HG02678 (cell line): ENCODE data around the gene HIC2.
"Not testable (repeated sequence)": the region's sequence is repeated elsewhere in the genome, so short reads cannot be mapped to it uniquely, and the experiment has no call there.

Source experiments
- ATAC-seq: cut with Tn5 transposase; IDR thresholded peaks from one replicate; pipeline ENCODE4 v1.9.1; 2021; ENCODE audit warnings: mild to moderate bottlenecking, moderate library complexity; ENCODE audit not compliant: unreplicated experiment

HIC2 gene

DNA sequence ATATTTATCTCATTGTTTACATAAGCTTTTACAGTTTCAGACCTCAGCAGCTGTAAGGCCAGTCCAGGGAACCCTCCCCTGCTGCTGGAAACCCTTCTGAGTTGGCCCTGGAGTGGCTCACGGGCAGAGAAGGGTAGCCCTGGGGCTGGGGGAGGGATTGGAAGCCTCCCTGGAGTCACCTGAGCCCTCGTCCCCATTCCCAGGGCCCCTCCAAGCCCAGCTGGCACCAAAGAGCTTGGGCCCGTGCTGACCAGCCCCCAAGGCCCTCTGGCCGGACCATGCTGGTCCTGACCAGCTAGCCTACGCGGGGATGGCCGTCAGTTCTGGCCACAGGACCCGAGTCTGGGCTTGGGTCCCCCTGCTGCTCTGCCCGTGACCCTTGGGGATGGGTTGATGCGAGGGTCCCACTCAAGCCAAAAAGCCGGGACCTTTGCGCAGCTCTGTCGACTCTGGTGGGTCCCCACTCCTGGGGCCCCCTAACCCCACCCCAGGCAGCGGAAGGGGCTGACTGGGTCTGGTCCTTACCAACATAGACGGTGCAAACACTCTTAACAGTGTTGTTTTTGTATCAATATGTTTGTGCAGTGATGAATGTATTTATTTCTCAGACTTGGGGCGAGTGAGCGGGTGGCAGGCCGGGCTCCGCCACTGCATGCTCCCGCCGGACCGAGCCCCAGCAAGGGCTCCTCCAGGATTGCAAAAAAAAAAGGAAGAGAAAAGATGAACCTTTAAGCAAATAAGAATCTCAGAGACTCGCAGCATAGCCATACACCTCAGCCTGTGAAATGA, 32.6 kb downstream of the HIC2 start:
- no peak for ATAC-seq

DNA sequence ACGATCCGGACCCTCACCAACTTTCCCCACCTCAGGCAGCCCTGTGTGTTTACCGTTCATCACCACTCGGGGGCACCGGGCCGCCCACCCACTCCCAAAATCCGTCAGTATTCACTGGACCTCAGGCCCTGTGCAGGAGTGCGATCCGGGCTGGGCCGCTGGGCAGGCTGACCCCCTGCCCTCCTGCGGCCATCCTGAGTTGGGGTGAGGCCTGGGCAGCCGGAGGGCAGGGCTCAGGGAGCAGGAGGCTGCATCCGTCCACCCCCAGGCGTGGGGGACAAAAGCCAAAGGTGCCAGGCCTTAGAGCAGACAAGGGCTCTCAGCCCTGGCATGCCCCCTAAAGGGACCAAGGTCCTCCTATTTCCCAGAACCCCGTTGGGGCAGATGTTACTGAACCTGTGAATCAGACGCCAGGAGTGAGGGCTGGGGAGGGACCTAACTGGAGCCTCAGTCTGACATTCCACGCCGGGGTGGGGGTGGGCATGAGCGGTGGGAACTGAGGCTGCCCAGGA, 33.2 kb downstream of the HIC2 start:
- ATAC-seq = no peak

DNA sequence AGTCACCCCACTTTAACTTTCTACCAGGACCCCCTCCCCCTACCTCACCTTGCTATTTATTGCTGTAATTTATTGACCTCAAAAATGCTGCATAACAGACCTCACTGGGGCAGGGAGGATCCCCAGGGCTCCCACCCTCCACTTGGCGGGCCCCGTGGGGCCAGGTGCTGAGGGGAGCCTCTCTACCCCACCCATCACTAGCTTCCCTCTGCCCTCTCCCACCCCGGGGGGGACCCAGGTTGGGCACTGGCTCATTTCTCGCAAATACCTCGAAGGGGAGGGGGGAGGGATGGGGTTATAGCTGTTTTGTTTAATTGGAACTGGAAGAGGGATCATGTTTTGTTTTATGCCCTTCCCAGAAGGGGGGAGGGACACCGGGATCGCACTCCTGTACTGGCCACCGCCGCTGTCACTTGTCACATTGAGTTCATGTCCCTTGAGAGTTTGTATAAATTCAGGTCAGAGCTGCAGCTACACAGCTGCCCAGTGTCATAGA, 33.7 kb downstream of the HIC2 start:
- ATAC-seq = no peak

DNA sequence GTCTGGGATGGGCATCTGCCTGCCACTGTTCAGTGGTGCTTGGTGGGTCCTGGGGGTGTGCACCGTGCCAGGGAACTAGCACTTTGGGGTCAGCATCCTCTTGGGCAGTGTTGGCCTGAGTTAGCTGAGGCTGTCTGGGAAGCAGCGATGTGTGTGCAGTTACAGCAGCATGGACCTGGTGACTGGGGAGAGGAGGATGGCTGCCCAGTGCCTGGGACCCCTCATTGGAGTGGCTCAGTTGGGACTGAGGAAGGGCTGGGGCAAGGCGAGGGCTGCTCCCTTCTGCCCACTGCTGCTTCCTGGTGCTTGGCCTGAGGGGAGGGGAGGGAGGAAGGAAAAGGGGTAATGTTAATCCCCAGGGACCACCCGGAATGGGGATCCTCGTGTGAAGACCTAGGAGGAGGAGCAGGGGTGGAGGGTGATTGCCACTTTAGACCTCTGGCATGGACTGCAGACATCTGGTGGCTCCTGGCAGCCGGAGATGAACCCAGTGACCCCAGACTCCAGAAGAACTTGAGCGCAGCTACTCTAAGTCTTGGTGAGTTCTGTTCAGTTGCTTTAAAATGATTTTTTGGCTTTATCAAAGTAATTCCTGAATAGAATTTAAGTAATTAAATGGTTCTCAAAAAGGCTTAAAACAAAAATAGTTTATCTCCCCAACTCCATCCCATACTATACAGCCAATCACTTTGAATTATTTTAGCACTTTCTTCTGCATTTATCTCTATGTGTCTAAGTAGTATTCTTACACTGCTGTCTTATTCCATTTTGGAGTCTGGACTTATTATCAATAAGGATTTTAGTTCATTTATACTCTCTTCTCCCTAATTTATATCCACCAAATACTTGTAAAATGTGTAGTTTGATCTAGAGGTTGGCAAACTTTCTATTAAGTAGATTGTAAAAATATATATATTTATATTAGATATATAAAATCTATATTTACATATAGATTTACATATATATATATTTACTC, 34.7 kb downstream of the HIC2 start:
- ATAC-seq = no peak

DNA sequence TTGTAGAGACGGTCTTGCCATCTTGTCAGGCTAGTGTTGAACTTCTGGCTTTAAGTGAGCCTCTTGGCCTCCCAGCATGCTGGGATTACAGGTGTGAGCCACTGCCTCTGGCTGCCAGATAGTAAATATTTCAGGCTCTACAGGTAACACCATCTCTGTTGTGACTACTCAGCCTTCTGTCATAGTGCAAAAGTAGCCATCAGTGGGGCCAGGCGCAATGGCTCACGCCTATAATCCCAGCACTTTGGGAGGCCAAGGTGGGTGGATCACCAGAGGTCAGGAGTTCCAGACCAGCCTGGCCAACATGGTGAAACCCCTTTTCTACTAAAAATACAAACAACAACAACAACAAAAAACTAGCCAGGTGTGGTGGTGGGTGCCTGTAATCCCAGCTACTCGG, 35.5 kb downstream of the HIC2 start:
- ATAC-seq = not testable (repeated sequence)

DNA sequence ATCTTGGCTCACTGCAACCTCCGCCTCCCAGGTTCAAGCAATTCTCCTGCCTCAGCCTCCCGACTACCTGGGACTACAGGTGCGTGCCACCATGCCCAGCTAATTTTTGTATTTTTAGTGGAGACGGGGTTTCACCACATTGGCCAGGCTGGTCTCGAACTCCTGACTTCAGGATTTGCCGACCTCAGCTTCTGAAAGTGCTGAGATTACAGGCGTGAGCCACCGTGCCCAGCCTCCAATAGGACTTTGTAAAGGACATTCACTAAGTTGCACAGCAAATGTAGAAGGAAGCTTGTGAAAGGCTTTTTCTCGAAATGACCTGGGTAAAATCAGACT, 37.8 kb downstream of the HIC2 start:
- not testable (repeated sequence) for ATAC-seq

DNA sequence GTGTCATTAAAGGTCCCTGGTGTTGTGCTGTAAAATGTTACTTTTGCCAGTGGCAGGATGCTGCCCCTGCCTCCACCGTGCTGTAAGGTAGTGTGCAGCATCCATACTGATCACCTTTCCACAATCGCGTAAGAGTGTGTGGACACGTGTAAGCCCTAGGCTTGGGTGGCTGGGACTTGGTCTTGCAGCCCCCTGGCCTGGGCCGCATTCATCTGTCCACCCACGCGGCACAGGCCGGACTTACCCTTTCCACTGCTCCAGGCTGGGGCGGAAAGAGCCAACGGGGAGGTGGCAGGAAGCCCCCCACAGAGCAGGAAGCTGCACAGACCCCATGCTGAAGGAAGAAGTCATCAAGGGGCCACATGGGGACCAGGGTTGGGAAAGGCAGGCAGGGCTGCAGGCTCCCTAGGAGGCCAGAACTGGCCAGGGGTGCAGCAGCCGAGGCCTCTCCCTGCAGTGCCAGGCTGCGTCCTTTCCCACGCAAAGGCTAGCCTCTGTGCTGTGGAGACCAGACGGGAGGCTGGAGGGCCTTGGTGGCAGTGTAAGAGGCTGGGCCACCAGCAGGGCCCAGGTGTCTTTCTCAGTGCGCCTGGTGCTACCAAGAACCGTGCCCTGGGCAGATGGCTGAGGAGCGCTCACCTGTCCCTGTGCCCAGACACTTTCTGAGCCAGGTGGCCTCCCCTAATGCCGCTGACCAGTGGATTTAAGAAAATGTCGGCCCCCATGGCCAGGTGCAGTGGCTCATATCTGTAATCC, 38.3 kb downstream of the HIC2 start:
- ATAC-seq = no peak

DNA sequence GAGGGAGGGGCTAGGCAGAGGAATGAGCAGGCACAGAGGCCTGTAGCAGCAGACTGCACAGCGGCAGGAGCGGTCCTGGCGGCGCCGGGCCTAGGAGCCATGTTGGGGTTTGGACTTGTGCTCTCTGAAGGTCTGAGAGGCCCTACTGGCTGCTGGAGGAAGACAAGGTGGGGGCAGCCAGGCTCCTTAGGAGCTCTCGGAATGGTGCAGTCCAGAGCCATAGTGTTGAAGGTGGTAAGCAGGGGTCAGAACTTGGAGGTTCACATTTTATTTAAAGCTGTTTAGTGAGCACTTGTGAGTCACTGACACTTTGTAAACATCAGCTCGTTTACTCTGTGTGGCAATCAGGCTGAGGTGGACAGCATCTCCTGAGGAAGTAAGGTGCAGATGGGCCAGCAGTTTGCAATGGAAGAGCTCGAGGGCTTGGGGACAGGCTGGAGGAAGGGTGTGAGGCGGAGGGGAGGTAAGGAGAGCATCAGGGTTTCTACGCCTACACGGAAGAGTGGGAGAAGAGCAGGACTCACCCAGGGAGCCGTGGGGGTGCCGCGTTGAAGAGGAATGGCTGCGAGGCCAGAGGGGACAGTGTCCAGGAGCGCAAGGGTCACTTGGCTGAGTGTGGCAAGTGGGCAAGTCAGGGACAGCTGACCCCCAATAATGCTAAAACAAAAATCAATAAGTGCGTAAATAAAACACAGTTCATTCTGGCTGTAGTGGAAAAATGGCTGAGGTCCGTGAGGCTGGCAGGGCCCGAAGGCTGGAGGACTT, 40.0 kb downstream of the HIC2 start:
- no peak for ATAC-seq

DNA sequence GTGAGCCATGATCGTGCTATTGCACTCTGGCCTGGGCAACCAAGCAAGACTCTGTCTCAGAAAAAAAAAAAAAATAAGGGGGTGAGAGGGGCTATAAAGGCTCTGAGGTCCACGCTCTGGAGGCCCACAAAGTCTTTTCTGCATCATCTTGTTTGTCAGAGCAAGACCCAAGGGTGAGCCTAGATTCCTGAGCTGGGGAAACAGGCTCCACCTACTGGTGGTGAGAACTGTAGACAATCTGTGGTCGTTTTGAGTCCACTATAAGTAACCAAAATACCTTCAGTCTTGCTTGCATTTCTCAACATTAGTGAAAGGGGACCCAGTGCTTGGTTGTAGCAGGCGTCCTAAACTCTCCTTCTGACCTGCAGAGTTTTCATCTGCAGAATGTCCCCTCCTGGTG, 45.5 kb downstream of the HIC2 start:
- not testable (repeated sequence) for ATAC-seq

DNA sequence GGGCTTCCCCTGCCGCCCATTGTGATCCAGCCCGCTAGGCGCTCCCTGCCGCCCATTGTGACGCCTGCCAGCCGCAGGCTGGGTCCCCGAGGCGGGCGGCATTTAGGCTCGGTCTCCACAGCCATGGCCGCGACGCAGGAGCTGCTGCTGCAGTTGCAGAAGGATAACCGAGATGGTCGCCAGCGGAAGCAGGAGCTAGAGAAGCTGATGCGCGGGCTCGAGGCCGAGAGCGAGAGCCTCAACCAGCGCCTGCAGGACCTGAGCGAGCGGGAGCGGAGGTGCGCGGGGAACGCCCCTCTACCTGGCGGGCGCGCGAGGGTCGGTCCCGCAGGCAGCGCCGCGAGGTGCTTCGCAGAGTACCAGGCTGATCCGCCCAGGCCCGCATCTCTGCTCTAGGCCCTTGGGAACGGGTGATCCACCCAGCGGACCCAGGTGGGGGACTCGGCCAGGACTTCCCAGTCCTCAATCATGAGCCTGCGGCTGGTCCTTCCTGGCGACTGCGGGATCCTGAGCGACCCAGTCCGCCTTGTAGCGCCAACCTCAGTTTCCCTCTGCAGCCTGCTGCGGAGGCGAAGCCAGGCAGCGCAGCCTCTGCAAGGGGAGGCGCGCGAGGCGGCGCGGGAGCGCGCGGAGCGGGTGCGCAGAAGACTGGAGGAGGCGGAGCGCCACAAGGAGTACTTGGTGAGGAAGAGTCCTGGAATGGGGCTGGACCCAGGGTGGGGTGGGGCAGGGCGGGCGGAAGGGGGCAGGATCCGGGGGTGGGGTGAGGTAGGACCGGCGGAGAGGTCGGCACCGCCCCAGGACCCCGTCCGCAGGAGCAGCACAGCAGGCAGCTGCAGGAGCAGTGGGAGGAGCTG, 50.4 kb downstream of the HIC2 start, which contains the start of gene TMEM191C:
Gene TMEM191C (plus strand): TSS at position 51 of the 857 bp plus-strand sequence. CDS start 73 bp downstream, at position 124.
- not testable (repeated sequence) for ATAC-seq

DNA sequence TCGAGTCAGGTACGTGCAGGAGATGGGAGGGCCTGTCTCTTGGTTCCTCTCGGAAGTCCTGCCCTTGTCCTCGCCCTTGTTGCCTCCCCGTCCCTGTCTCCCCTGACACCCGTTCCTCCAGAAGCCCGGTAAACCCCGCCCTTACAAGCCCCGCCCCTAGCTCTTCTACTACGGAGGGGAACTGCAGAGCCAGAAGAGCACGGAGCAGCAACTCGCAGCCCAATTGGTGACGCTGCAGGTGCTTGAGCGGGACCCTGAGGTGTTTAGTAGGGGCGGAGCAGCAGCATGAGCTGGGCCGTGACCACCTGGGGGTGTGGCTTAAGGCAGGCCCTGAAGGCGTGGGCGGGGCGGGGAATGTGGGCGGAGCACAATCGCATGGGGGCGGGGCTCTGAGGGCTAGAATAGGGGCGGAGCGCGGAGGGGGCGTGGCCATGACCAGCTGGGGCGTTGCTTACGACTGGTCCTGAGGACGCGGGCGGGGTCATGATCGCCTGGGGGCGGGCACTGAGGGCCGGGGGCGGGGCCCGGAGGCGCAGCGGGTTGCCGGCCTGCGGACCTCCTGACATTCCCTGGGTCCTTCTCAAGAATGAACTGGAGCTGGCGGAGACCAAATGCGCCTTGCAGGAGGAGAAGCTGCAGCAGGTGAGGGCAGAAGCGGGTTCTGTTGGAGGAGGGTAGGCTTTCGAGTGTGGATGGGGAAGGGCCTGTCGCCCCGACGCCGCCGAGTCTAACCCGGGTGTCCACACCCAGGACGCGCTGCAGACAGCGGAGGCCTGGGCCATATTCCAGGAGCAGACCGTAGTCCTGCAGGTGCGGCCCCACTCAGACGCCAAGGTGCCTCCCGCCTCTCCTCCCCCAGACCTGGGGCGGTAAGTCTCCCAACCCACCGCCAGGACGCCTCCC, 51.3 kb downstream of the HIC2 start:
- peak; percentile 83 for ATAC-seq

DNA sequence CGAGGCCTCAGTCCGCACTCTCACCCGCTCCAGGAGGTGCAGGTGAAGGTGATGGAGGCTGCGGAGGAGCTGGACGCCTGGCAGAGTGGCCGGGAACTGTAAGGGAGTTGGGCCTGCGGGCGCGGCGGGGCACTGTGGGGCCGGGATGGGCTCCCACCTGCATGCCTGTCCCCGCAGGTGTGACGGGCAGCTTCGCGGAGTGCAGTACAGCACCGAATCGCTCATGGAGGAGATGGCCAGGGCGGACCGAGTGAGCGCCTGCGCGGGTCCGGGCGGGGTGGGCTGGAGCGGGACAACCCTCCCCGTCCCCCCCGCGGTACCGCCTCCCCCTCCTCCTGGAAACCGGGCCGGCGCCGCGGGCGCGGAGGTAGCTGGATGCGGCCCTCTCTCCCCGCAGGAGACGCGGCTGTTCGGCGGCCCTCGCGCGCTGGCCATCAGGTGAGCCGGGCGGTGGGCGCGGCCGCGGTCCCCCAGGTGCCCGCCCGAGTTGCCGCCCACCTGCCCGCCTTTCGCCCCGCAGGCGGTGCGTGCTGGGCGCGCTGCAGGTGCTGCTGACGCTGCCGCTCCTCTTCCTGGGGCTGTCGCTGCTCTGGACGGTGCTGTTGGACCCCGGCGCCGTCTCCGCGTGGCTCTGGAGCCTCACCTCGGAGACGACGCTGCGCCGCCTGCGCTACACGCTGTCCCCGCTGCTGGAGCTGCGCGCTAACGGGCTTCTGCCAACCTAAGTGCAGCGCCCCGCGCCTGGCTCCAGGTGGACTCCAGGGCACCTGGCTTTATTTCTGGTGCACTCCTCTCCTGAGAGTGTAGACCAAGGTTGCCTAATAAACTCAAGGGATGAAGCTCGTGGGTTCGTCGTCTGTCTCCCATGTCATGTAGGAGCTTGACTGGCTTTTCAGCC, 52.2 kb downstream of the HIC2 start:
- ATAC-seq = not testable (repeated sequence)

DNA sequence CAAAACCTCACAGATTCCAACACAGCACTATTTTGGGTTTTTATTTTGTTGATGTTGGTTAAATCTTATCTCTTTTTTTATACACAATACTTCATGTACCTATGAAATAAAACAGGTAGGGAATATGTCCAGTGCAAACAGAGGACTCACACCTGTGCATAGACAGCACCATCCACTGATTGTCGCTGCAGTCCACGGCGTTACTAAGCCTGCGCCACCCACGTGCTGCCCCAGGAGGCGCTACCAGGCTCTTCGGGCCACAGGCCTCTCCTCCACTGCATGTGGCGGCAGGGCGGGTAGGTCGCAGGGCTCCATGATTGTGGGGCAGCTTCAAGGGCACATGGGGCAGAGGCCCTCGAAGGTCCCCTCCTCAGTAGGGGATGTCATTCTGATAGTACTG, 55.8 kb downstream of the HIC2 start:
- ATAC-seq = not testable (repeated sequence)

DNA sequence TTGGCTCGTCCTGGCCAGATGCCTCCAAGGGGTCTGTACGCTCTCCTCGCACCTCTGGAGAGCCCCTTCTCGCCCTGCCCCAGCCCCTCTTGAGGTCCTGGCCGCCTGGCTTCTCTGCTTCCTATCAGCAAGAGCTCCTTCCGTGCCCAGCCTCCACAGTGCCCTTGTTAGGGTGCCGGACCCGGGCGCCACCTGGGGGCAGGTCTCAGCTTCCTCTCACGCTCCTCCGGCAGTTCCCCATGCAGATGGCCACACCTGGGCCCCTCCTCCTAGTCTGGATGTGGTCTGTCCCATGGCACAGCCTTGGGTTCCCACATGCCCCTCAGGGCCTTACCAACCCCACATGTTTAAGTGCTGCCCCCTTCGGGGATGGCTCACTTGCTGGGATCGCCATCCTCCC, 56.5 kb downstream of the HIC2 start:
- ATAC-seq = not testable (repeated sequence)

DNA sequence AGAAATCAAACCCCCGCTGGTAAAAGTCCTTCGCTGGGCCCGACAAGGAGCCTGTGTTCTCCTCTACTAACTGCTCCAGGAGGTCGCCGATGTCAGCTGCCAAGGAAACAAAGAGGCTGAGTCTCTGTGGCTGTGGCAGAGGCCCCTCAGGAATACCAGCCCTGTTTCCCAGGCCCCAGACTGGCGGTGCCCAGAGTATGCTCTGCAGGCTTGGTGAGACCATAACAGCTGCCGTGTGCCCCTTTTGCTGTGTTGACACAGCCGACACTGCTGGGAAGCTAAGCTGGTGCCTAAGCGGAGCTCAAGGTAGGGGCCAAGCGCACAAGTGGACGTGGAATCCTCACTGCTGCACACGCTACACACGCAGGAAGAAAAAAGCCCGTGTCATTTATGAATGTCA, 66.9 kb downstream of the HIC2 start:
- not testable (repeated sequence) for ATAC-seq

DNA sequence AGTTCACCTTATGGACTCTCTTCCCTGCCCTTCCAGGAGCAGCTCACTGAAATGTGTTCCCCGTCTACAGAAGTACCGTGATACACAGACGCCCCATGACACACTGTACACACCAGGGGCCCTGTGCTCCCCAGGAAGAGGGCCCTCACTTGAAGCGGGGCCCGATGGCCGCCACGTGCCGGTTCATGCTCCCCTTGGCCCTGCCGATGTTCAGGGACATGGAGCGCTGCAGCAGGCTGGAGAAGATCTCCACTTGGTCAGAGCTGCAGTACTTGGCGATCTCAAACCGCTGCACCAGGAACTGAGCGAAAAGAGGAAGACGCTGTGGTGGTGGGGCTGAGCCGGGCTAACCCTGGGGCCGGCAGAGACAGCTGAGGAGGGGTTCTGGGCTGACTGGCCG, 70.6 kb downstream of the HIC2 start:
- not testable (repeated sequence) for ATAC-seq

DNA sequence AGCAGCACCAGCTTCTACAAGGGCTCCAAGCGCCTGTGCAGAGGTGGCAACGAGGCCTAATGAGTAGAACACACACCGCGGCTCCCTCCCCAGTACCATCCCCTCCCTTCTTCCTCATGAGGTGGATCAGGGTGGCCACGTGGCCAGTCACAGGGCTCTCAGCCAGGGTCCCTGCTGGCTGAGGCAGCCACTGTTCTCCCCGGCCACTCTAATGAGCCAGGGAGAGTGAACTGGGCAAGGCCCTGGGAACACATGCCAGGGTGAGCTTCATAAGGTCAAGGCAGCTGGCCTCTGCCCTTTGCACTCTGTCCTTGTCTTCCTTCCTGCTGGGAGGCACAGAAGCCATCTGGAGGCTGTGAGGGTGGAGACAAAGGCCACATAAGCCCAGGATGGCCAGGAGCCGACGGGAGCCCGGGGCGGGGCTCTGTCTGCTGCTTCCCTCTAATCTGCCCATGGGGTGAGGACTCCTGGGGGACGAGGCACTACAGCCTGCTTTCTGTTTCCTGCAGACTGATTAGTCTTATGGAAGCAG, 72.0 kb downstream of the HIC2 start:
- ATAC-seq = not testable (repeated sequence)
